ENCODE data around the gene NMNAT3.

NMNAT3 gene

DNA sequence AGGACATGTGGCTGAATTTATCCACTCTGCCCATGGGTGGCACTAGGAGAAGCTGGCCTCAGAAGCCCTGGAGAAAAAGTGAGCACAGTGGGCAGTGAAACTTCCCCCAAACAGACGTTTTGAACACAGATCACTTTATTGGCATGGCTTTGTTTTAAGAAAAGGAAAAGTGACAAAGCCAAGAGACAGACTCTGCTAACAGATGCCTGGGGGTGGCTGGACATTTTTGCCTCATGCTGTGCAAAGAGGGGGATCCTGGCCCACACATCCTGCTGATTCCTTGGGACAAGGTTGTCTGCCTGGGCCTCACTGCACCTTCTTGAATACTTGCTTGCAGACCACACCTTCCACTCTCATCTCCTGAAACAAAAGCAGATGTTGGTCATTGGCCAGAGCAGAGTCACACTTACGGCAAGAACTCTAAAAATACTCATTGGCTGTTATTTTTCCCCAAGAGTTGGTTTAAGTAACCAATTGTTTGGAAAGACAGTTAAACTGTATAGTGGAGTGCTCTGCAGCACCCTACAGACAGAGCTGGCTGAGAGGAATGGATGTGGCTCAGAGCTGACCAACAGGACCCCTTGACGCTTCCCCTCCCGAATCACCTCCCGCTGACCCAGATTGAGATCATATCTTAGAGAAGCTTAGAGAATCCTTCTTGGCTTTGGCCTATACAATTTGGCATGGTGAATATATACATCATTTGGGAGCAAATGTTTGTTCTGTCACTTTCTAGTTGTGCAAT is 160.3 kb downstream of the NMNAT3 start:
- no peak for DNase-seq

DNA sequence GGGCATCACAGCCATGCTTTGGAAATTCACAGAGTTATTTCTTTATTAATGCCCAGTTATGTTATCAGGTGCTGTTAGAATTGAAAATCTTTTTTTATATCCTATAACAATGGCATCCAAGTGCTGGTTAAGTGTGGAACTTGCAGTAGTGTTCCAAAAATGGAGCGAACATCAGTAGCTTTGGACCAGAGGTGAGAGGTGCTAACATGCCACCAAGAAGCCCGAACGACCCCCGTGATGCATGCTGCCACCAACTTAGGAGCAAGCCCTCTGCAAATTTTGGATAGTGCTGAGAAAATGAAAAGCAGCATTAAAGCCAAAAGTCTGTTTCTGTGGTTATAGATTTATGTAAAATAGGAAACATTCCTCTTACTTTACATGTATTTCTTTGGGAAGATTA is 163.0 kb downstream of the NMNAT3 start:
- DNase-seq, result no peak

Measured in stimulated activated naive CD4-positive, alpha-beta T cell (primary cell).